NCI-H146 (cell line): ENCODE results near the gene WRAP53.
"Not testable (repeated sequence)": the region's sequence is repeated elsewhere in the genome, so short reads cannot be mapped to it uniquely, and the experiment has no call there.

Experiments used
- DNase-seq: peaks from one replicate; lab custom pipeline; 2025; lab: John Stamatoyannopoulos, UW

The WRAP53 gene

DNA sequence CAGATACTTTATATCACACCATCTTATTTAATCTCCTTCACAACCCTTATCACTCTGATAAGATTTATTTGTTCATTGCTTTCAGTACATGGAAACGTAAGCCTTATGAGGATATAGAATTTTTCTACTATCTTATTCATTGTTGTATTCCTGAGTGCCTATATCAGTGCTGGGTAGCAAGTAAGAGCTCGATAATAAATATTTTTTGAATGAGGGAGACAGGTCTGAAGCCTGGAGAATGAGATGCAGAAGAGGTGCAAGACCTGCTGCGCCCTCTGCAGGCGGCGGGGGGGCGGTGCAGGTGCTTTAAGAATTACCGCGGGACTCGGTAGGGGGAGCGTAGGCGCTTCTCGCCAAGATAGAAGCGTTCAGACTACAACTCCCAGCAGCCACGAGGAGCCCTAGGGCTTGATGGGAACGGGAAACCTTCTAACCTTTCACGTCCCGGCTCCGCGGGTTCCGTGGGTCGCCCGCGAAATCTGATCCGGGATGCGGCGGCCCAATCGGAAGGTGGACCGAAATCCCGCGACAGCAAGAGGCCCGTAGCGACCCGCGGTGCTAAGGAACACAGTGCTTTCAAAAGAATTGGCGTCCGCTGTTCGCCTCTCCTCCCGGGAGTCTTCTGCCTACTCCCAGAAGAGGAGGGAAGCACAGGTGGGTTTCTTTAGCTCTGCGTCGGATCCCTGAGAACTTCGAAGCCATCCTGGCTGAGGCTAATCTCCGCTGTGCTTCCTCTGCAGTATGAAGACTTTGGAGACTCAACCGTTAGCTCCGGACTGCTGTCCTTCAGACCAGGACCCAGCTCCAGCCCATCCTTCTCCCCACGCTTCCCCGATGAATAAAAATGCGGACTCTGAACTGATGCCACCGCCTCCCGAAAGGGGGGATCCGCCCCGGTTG is at the start of gene WRAP53:
WRAP53 (plus strand) TSS at position 570 of the 900 bp plus-strand sequence; CDS start at position 742, 172 bp downstream.
- DNase-seq, result peak; percentile 96

DNA sequence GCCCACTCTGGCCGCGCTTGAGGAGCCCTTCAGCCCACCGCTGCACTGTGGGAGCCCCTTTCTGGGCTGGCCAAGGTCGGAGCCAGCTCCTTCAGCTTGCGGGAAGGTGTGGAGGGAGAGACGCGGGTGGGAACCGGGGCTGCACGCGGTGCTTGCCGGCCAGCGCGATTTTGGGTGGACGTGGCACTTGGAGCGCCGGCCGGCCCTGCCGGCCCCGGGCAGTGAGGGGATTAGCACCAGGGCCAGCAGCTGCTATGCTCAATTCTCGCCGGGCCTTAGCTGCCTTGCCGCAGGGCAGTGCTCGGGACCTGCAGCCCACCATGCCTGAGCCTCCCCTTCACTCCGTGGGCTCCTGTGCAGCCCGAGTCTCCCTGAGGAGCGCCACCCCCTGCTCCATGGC is 47.5 kb upstream of the WRAP53 start:
- DNase-seq, result no peak

DNA sequence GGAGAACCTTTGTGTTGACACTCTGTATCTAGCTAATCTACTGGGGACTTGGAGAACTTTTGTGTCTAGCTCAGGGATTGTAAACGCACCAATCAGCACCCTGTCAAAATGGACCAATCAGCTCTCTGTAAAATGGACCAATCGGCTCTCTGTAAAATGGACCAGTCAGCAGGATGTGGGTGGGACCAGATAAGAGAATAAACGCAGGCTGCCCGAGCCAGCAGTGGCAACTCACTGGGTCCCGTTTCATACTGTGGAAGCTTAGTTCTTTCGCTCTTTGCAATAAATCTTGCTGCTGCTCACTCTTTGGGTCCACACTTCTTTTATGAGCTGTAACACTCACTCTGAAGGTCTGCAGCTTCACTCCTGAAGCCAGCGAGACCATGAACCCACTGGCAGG is 46.6 kb upstream of the WRAP53 start:
- not testable (repeated sequence) for DNase-seq

DNA sequence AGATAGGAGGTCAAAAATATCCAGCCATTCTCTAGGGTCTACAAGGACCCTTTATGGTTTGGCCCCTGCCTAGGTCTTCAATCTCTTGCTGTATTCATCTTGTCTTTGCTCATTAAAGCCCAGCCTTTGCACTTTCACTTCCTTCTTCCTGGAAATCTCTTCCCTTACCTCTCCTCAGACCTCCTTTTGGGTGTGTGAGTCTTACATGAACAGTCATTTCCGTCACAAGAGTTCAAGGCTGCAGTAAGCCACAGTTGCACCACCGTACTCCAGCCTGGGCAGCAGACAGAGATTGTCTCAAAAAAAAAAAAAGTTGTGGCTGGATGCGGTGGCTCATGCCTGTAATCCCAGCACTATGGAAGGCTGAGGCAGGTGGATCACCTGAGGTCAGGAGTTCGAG is 43.5 kb upstream of the WRAP53 start:
- DNase-seq, result no peak

DNA sequence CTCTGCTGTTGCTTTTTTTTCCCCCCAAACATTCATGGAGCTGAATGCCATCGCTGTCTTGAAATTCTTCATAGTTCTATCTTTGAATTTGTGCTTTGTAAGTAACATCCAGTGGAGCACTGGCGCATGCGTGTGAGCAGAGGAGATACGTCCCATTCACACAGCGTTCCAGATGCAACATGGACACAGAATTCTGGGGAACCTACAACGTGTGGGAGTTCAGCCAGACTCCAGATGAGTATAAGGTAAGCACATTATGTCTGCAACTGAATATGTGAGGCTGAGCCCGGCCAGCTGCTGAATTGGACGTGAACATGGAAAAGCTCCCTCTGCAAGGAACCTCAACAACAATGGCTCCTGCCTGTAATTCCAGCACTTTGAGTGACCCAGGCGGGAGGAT is 41.8 kb upstream of the WRAP53 start:
- DNase-seq, result no peak

DNA sequence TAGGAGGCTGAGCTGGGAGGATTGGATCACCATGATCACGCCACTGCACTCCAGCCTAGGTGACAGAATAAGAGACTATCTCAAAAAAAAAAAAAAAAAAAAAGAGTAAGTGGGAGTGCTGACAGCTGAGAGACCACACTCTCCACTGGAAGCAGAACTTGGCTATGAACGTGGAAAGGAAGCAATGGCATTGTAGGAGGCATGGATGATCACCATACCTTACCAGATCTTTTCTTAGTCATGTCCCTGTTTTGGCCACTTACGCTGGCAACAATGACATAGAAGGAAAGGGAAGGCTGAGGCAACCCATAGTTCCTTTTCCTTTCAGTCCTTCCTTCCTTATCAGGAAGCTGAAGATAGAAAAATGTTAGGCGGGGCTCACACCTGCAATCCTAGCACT is 41.3 kb upstream of the WRAP53 start:
- no peak for DNase-seq

DNA sequence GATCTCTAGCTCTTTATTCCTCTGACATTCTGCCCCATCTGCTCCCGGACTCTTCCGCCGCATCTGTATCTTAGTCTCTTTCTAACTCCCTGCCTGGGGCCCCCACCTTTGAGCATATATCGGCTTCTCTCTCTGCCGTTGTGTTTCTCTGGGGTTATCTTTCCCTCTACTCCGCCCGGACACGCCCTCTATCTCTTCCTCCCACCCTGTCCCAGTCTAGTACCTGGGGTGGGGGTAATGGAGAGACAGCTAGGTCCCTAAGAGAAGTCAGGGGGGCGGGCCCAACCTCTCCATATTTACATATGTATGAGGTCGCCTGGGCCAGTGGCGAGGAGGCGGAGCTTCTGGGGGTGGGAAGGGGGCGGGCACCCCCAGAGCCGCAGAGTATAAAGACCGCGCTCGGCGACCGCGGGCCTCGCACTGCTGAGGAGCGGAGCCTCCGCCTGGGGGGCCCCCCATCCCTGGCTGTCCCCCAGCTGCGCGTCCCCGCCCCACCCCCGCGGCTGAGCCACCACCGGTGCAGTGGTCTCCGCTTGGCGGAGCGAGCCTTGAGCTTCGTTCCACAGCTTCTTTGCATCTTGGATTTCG is 37.7 kb upstream of the WRAP53 start, which contains the start of gene ATP1B2:
ATP1B2 (plus strand) TSS at position 418 of the 588 bp plus-strand sequence. CDS start 593 bp downstream, outside the sequence.
- peak; percentile 93 for DNase-seq

DNA sequence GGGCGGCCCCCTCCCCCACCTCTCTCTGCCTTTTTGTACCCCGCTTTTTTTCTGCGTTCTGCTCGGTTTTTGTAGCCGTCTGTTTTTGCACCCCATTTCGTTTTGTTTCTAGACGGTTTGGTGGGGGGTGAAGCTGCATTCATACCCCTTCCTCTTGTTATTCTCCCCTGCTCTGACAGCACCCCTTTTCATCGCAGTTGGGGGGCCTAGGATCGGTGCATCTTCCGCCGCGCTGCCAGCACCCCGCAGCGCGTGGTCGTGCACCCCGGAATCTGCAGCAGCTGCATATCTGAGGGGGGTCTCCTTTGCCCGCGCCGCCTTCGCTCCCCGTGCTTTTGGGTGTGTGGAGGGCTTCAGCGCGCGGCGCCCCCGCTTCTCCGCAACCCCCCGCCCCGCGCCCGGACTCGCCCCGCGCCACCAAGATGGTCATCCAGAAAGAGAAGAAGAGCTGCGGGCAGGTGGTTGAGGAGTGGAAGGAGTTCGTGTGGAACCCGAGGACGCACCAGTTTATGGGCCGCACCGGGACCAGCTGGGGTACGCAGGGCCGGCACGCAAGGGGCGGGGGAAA is 37.1 kb upstream of the WRAP53 start:
- no peak for DNase-seq

DNA sequence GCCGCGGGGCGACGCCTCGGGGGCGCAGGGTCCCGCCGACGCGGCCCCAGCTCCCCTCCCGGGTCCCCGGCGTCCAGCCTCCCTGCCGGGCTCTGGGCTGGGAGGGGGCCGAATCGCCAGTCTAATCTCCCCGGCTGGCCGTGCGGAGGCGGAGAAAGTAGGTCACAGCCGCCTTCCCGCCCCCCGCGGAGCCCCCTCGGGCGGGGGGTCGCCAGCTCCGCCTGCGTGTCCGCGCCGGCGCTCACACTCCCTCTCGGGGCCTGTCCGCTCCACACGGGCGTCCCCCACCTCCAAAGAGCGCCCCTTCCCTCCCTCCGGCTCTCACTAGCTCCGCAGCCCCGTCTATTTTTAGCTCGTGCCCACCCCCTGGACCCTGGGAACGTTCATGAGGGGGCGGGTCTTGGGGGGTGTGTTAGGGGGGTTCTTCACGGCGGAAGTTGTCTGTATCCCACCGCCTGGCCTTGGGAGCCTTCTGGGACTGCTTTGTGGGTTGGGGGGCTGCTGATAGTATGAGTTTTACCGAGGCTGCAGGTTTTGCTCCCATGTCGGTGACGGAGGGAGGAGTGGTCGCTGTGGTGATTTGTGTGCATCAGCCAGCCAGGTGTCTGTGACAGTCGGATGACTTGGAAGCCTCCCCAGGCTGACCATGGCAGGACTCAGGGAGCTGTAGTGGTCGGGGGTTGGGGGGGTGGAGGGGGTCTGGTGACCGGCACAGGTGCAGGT is 36.5 kb upstream of the WRAP53 start:
- DNase-seq, result peak; percentile 35

DNA sequence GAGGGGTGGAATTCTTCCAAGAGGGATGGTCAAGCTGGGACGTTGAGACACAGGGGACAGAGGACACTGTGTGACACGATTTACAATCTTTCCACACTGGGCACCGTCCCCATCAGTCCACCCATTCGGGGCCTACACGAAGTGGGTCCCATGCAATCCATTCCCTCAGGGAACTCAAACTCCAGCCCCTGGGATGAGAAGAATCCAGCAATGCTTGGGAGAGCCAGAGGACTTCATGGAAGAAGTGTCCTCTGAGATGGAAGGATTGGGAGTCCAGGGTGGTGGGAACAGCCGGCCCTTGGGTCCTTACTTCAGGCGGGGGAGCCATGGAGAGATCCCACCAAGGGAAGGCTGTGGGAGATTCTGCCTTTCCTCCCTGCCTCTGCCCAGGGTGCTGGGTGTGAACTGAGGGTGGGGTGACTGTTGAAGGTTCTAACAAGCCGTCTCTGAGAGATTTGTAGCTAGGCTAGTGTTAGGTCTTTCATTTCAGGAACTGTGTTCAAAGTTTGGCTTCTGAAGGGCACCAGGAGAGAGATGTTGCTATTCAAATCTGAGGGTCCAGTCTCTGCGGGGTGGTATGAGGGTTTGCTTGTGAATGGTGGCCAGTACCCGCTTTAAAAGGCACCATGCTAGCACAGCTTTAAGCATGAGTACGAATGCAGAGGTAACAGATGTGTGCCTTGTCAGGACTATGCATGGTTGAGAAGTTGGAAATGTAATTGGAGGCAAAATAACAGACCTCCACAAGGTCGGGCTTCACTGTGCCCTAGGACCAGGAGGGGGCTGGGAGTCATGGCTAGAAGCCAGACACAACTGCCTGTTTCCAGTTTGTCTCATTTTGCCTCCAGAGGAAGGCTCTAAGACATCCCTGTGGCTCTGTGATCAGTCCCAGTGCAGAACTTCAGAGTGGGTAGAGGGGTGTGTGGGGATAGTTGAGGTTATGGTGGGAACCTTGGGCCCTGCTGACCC is 35.6 kb upstream of the WRAP53 start:
- DNase-seq, result no peak

DNA sequence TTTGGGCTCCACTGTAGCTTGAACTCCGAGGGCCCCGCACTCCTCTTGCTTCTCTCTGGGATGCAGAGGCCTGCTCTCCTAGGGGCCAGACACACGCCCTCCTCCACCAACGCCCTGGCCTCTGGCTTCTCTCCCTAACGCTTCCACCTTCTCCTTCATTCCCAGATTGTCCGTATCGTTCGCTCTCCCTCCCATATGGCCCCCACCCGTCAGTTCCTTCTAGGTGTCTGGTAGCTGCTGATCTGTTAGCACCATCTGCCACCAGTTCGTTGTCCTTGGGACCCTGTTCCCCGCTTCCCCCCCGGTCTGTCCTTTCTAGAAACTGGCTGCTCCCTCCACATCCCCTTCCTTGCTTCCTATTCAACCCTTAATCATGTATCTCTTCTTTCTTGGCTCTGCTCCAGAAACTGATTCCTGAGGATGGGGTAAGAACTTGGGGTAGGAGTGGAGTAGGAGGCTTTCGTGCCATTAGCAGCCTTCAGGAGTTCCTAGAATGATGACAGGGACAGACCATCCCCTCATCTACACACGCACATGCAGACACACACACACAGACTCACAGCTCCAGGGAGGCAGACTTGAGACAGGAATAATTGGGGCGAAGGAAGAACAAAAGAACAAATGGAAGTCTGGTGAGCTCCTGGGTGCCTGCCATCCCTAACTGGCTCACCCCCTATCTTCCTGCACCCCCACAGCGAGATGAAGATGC is 33.3 kb upstream of the WRAP53 start:
- DNase-seq, result no peak

DNA sequence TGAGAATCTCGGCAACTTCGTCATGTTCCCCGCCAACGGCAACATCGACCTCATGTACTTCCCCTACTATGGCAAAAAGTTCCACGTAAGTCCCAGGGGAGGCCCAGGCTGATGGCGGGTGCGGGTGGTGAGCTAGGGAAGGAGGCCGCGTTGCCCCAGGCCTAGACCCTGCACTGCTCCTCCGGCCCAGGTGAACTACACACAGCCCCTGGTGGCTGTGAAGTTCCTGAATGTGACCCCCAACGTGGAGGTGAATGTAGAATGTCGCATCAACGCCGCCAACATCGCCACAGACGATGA is 32.8 kb upstream of the WRAP53 start:
- DNase-seq, result no peak

DNA sequence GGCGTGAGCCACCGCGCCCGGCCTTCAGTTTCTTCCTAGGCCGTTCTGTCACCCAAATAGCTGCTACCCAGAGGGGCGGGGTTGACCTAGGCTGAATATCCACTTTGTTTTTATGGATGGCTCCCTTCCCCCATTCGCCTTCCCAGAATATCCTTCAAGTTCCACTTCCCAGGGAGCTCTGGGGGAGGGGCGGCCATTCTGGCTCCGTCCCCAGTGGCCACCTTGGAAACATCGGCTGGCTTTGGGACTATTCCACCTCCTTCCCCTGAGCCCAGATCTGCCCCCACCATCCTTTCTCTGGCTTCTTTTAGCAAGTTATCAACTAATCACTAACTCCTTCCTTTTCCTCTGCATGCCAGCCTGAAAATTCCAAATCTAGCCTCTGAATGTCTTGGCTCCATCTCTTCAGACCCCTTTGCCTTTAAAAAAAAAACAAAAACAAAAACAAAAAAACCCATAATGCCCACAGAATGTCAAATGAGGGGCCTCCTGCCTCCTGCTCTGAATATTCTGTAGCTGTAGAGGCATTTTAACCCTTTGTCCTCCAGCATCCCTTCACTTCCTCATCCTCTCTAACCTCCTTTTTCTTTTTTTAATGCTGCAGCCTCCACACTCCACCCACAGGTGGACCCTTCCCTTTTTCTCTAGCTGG is 31.2 kb upstream of the WRAP53 start:
- no peak for DNase-seq

DNA sequence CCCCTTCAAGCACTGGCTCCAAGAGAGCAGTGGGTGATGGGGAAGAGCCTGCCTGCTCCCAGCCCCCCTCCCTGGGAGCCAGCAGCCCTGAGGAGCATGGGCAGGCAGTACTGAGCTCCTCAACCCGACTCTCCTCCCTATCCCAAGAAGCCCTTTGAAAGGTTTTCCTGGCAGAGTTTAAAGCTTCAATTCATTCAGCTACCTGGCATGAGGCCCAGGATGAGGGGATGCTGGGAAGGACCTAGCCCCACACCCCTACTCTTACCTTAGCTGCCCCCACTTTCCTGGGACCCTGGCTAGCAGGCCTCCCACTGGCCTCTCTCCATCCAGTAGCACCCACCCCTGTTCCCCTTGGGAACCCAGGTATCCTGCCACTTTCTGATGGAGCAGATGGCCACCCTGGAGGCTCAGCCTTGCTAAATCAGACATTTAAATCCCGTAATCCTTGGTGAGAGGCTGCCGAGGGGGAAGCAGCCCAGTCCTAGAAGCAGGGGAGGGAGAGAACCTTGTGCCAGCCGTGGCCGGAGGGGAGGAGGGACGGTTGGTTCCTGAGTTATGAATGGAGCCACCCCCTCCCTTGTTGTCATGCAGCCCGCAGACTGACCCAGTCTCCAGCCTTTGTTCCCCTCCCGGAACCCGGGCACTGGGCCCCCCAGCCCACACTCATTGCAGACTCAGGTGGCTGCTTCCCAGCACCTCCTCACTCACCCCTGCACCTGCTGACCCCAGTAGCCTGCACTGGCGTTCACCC is 20.4 kb upstream of the WRAP53 start:
- no peak for DNase-seq

DNA sequence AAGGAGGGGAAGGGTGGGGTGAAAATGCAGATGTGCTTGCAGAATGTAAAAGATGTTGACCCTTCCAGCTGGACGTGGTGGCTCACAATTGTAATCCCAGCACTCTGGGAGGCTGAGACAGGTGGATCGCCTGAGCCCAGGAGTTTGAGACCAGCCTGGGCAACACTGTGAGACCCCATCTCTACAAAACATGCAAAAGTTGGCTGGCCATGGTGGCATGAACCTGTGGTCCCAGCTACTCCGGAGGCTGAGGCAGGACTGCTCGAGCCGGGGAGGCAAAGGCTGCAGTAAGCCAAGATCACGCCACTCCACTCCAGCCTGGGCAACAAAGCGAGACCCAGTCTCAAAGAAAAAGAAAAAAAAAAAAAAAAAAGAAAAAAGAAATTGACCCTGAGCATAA is 19.8 kb upstream of the WRAP53 start:
- no peak for DNase-seq

DNA sequence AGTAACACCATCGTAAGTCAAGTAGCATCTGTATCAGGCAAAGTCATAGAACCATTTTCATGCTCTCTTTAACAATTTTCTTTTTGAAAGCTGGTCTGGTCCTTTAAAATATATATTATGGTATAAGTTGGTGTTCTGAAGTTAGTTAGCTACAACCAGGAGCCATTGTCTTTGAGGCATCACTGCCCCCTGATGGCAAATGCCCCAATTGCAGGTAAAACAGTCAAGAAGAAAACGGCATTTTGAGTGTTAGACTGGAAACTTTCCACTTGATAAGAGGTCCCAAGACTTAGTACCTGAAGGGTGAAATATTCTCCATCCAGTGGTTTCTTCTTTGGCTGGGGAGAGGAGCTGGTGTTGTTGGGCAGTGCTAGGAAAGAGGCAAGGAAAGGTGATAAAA is 15.0 kb upstream of the WRAP53 start:
- no peak for DNase-seq

DNA sequence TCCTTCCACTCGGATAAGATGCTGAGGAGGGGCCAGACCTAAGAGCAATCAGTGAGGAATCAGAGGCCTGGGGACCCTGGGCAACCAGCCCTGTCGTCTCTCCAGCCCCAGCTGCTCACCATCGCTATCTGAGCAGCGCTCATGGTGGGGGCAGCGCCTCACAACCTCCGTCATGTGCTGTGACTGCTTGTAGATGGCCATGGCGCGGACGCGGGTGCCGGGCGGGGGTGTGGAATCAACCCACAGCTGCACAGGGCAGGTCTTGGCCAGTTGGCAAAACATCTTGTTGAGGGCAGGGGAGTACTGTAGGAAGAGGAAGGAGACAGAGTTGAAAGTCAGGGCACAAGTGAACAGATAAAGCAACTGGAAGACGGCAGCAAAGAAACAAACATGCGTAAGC is 13.3 kb upstream of the WRAP53 start:
- DNase-seq, result no peak

DNA sequence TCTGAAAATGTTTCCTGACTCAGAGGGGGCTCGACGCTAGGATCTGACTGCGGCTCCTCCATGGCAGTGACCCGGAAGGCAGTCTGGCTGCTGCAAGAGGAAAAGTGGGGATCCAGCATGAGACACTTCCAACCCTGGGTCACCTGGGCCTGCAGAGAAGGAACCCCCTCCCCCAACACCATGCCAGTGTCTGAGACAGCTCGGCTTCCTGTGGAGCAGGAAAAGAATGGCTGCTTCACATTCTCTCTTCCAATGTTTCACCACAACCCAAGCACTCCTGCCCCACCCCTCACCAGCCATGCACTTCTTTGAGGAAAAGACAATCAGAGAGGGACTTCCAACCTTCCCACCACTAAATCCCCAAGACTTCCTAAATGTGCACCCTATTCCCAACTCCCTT is 11.7 kb upstream of the WRAP53 start:
- no peak for DNase-seq

DNA sequence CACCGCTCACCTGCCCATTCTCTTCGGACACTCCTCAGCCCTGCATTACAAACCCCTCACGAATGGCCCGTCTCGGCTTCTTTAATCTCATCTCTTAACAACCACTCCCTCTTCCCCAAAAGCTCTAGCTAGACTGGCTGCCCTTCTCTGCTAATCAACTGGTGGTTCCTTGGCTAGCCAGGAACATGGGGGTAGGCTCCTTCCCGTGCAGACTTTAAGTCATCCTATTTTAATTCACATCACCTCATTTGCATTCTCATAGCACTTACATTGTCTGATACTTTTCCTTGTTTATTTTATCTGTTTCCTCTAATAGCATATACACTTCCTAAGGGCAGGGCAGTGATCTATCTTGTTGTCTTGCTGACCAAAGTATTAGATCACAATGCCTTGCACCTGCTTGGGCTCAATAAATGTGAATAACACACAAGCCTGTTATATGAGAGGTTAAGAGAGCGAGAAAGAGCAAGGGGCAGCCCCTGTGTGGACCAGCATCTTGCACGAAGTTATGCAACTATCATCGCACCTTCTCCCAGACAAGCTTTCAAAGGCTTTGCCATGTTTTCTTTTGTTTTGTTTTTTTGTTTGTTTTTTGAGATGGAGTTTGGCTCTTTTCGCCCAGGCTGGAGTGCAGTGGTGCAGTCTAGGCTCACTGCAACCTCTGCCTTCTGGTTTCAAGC is 10.7 kb upstream of the WRAP53 start:
- no peak for DNase-seq
